Fibroblast of mammary gland (primary cell): ENCODE measurements around the gene TCFL5.

ENCODE experiments used
- DNase-seq: peaks from one replicate; pipeline ENCODE4 v3.0.0-alpha.2; 2010; ENCODE audit warnings: low read depth
- H3K4me3 ChIP-seq: 2 replicates; pipeline ENCODE4 v1.5.1; 2011; ENCODE audit warnings: low read depth, mild to moderate bottlenecking, low read length, moderate library complexity; ENCODE audit not compliant: control insufficient read depth
- TF ChIP-seq, protein P1 (sequence below): conservative IDR thresholded peaks from 2 replicates; pipeline ENCODE4 v1.5.1; 2011; ENCODE audit warnings: low read depth, low read length, inconsistent platforms; ENCODE audit not compliant: control insufficient read depth, insufficient read depth

Gene TCFL5

DNA sequence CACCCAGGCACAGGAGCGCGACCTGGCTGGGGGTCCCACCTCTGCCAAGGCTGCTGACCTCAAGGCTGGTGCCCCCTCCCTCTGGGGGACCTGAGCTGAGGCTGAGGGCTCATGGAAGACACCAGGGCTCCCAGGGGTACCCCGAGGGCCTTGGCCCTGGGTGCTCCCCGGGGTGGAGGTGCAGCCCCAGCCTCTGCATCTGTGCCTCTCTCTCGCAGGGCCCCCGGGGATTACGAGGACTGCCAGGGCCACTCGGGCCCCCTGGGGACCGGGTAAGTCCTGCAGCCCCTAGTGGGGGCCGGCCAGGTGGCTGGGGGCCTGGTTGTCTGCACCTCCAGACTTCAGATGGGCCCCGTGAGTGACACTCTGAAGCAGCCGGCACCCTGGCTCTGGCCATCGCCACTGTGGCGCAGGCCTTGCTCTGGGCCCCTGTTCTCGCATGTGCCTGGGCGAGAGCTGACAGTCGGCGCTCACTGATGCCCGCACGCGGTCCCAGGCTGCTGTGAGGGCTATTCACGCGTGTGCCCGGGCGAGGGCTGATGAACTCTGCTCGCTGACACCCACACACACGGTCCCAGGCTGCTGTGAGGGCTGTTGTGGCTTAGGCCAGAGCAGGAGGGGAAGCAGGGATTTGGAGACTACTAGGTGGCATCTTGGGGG is 35.5 kb downstream of the TCFL5 start:
- no peak for DNase-seq
- no peak overlapping the region for H3K4me3 ChIP-seq
- TF ChIP-seq, protein P1, sequence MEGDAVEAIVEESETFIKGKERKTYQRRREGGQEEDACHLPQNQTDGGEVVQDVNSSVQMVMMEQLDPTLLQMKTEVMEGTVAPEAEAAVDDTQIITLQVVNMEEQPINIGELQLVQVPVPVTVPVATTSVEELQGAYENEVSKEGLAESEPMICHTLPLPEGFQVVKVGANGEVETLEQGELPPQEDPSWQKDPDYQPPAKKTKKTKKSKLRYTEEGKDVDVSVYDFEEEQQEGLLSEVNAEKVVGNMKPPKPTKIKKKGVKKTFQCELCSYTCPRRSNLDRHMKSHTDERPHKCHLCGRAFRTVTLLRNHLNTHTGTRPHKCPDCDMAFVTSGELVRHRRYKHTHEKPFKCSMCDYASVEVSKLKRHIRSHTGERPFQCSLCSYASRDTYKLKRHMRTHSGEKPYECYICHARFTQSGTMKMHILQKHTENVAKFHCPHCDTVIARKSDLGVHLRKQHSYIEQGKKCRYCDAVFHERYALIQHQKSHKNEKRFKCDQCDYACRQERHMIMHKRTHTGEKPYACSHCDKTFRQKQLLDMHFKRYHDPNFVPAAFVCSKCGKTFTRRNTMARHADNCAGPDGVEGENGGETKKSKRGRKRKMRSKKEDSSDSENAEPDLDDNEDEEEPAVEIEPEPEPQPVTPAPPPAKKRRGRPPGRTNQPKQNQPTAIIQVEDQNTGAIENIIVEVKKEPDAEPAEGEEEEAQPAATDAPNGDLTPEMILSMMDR: no peak

DNA sequence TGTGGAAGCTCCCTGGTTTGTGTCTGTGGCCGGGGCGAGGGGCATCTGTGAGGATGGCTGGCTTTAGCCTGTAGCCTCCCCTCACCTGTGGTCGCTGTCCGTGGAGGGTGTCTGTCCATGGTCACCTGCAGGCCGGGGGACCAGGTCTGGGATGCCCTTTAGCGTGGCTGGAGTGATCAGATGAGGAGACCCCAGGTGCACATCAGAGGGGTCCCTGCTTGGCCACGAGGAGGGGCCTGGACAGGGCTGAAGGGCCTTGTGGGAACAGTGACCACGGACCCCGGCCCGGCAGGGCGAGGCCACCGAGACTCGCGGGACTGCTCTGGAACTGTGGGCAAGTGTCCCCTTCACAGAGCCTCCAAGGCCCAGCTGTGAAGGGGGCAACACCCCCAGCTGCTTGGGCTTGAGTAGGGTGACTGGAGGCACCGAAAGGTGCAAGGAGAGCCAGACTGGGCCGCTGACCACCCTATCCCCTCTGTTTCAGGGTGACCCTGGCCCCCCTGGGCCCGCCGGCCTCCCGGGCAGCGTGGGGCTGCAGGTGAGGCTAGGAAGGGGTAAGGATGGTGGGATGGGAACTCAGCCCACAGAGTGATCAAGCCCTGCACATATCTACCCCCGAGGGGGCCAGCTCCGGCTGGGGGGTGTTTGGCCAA is 36.2 kb downstream of the TCFL5 start:
- no peak overlapping the region for H3K4me3 ChIP-seq
- TF ChIP-seq, protein P1: no peak
- DNase-seq: no peak

DNA sequence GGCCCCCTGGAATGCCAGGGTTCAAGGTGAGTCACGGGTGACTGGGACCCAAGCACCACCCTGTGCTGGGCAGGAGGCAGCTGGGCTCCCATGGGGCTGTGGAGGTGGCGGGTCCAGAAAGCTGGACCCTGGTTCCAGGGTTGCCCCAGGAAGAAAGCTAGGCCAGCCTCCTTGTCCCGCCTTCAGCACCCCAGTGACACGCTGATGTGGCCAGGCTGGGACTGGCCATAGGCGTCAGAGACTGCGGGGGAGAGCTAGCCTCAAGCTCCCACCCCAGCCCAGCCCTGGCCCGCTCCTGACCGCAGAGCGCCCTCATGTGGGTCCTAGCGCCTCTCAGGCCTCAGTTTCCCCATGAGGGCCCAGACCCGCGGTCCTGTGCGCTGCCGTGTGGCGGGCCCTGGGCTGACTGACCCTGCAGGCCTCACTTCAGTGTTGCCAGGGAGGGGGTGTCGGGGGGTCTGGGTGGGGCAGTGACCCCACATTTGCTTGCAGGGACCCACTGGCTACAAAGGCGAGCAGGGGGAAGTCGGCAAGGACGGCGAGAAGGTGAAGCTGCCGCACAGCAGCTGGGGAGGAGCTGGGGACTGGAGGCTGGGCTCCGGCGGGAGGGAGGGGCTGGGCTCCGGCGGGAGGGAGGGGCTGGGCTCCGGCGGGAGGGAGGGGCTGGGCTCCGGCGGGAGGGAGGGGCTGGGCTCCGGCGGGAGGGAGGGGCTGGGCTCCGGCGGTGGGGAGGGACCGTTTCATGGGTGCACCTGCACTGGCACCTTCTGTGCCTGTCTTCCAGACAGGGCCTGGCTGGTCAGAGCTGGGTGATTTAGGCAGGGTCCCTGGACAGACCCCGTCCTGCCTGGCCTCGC is 36.9 kb downstream of the TCFL5 start:
- peak overlapping the region; percentile 15 for H3K4me3 ChIP-seq
- DNase-seq: no peak
- TF ChIP-seq, protein P1: no peak

DNA sequence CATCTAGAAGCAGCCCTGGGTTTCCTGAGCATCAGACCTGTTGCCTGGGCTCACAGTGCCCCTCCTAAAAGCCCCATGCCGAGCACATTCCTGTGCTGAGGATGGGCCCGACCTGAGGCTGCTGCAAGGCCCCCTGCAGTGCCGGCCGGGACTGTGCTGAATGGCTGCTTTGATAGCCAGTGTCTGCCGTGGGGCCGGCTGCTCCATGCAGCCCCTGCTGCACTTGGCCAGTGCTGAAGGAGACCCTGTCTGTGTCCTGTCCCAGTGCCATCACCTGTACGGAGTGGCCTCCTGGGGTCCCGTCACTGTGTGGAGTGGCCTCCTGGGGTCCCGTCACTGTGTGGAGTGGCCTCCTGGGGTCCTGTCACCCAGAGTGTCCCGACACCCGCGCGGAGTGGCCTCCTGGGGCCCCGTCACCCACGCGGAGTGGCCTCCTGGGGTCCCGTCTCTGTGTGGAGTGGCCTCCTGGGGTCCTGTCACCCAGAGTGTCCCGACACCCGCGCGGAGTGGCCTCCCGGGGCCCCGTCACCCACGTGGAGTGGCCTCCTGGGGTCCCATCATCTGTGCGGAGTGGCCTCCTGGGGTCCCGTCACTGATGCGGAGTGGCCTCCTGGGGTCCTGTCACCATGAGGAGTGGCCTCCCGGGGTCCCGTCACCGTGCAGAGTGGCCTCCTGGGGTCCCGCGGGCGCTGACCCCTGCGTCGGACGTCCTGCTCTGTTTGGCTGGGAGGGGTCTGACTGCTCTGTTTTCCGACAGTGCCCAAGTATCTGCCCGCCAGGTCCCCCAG is 37.7 kb downstream of the TCFL5 start:
- TF ChIP-seq, protein P1: no peak
- H3K4me3 ChIP-seq: no peak overlapping the region
- no peak for DNase-seq

DNA sequence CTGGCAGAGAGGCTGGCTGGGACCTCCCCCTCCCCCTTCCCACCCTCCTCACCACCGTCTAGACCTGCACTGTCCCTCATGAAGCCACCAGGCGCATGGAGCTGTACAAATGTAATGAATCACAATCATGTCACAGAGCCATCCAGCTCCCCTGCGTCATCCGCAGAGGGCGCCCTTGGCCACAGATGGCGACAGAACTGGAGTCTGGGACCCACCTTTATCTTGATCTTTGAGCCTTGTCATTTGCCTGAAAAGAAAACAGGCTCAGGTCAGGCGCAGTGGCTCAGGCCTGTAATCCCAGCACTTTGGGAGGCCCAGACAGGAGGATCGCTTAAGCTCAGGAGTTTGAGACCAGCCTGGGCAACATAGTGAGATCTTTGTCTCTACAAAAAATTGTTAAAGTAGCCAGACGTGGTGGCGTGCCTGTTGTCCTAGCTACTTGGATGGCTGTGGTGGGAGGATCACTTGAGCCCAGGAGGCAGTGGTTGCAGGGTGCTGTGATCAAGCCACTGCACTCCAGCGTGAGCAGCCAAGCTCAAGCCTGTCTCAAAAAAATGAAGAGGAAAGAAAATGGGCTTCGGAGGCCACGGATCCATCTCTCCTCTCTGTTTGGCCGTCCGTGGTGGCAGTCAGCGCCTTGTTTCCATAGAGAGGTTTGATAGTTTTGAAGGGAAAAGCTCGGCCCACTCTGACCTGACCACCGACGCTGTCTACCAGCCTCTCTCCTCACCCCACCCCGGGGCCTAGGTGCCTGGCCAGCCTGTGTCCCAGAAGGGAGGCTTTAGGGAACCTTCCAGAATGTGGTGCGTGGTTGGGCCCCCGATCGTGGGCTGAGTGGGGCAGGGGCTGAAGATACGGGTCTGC is 38.6 kb downstream of the TCFL5 start:
- DNase-seq: peak; percentile 36
- TF ChIP-seq, protein P1: peak; percentile 19
- no peak overlapping the region for H3K4me3 ChIP-seq
